GM19468 (cell line): ENCODE data around the gene CLIC6.
"Not testable (repeated sequence)": the region's sequence is repeated elsewhere in the genome, so short reads cannot be mapped to it uniquely, and the experiment has no call there.

Source experiments
- ATAC-seq: cut with Tn5 transposase; IDR thresholded peaks from one replicate; pipeline ENCODE4 v1.9.1; 2021; ENCODE audit warnings: mild to moderate bottlenecking, moderate library complexity, moderate number of reproducible peaks; ENCODE audit not compliant: unreplicated experiment; ENCODE audit errors: extremely low read depth

Gene CLIC6

GRCh38 chr21:34650861-34651431, 17.8 kb upstream of the CLIC6 start:
- ATAC-seq: no peak

- no peak for ATAC-seq
These were observed 17.2 kb upstream of the CLIC6 start for GRCh38 chr21:34651642-34652041.

GRCh38 chr21:34653522-34653921, 15.3 kb upstream of the CLIC6 start:
- ATAC-seq: no peak

- no peak for ATAC-seq
These were observed 6.9 kb upstream of the CLIC6 start for GRCh38 chr21:34661848-34662247.

GRCh38 chr21:34667761-34668160, 1.0 kb upstream of the CLIC6 start:
- no peak for ATAC-seq

- ATAC-seq: no peak
These were observed 520 bp downstream of the CLIC6 start for GRCh38 chr21:34669149-34669879.

- not testable (repeated sequence) for ATAC-seq
These were observed 1.1 kb downstream of the CLIC6 start for GRCh38 chr21:34669880-34670219.

- ATAC-seq: no peak
These were observed 1.6 kb downstream of the CLIC6 start for GRCh38 chr21:34670220-34670961.

GRCh38 chr21:34670962-34671348, 2.2 kb downstream of the CLIC6 start:
- ATAC-seq: no peak

- no peak for ATAC-seq
These were observed 2.7 kb downstream of the CLIC6 start for GRCh38 chr21:34671462-34671861.

- ATAC-seq: no peak
These were observed 3.1 kb downstream of the CLIC6 start for GRCh38 chr21:34671891-34672290.

GRCh38 chr21:34673006-34673405, 4.2 kb downstream of the CLIC6 start:
- no peak for ATAC-seq

- no peak for ATAC-seq
These were observed 5.7 kb downstream of the CLIC6 start for GRCh38 chr21:34674468-34674867.

- no peak for ATAC-seq
These were observed 7.1 kb downstream of the CLIC6 start for GRCh38 chr21:34675871-34676270.

GRCh38 chr21:34679051-34679450, 10.3 kb downstream of the CLIC6 start:
- no peak for ATAC-seq

GRCh38 chr21:34684174-34684876, 15.5 kb downstream of the CLIC6 start:
- no peak for ATAC-seq

GRCh38 chr21:34687065-34687464, 18.3 kb downstream of the CLIC6 start:
- ATAC-seq: no peak

- ATAC-seq: no peak
These were observed 19.0 kb downstream of the CLIC6 start for GRCh38 chr21:34687745-34688144.

- ATAC-seq: no peak
These were observed 19.4 kb downstream of the CLIC6 start for GRCh38 chr21:34688145-34688544.

GRCh38 chr21:34688715-34689114, 19.9 kb downstream of the CLIC6 start:
- ATAC-seq: no peak
